ENCODE results near the gene LRRC4C. TPM values are rescaled to one million over a fixed set of nuclear protein-coding genes. Genes with fewer than 3 reads are reported as not detected.
"Not testable (repeated sequence)": the region's sequence is repeated elsewhere in the genome, so short reads cannot be mapped to it uniquely, and the experiment has no call there.

LRRC4C gene
- total RNA-seq, 1 experiment from 2014 or later: not detected

DNA sequence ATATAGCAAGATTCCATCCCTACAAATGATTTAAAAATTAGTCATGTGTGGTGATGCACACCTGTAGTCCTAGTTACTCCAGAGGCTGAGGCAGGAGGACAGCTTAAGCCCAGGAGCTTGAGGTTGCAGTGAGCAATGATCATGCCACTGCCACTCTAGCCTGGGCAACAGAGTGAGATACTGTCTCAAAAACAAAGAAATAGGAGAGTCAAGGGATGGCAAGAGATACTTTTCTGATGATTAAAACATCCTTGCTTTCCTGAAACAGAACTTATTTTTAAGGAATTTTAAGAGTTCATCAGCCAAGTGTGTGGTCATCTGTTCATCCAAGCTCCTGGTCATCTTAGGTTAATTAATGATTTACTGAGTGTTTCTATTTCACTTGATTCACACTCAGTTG is 1252.0 kb downstream of the LRRC4C start:
- Mint-ChIP-seq H3K4me1 (ENCODE audit: insufficient read depth, unreplicated experiment) (no peaks in the 10 kb centered on the region), H3K9me3 (ENCODE audit: unreplicated experiment) (no peaks in the 10 kb centered on the region), H3K4me3 (ENCODE audit: unreplicated experiment) (no peak overlapping the region), H3K27me3 (ENCODE audit: insufficient read depth, unreplicated experiment) (no peaks in the 10 kb centered on the region), H3K36me3 (ENCODE audit: insufficient read depth, unreplicated experiment) (no peaks in the 10 kb centered on the region), H3K27ac (ENCODE audit: low read depth, unreplicated experiment) (no peak overlapping the region)
- DNase-seq (ENCODE audit: unreplicated experiment): no peak
- TF ChIP-seq, protein P1, sequence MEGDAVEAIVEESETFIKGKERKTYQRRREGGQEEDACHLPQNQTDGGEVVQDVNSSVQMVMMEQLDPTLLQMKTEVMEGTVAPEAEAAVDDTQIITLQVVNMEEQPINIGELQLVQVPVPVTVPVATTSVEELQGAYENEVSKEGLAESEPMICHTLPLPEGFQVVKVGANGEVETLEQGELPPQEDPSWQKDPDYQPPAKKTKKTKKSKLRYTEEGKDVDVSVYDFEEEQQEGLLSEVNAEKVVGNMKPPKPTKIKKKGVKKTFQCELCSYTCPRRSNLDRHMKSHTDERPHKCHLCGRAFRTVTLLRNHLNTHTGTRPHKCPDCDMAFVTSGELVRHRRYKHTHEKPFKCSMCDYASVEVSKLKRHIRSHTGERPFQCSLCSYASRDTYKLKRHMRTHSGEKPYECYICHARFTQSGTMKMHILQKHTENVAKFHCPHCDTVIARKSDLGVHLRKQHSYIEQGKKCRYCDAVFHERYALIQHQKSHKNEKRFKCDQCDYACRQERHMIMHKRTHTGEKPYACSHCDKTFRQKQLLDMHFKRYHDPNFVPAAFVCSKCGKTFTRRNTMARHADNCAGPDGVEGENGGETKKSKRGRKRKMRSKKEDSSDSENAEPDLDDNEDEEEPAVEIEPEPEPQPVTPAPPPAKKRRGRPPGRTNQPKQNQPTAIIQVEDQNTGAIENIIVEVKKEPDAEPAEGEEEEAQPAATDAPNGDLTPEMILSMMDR (IDR thresholded peaks at IDR 0.05; ENCODE audit: unreplicated experiment): no peak
- intact Hi-C loops (cut with micrococcal nuclease): no loop called here
- CTCF ChIA-PET: no interaction called here
- BruUV-seq (replicated peaks): no TSS peak
- POLR2A ChIA-PET: no interaction called here

DNA sequence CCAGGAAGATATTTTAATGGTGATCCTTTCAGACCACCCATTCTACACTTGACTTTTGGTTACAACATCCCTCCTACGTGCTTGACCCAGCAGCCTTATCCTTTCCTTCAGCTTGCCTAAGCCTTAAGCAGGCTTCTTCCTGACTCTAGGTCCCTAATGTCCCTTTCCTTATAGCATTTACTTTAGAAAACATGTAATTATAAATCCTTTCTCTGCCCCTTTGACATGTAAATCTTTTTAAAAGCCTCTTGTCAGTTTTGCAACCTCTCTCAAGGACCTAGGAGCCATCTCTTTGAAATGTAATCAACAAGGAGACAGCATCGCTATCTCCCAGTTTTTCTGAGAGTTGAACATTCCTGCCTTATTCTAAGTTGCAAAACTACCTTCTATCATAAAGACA is 1255.2 kb downstream of the LRRC4C start:
- no peak overlapping the region for H3K27ac Mint-ChIP-seq (ENCODE audit: low read depth, unreplicated experiment)
- peaks cover 11% of the 10 kb centered on the region for H3K4me1 Mint-ChIP-seq (ENCODE audit: insufficient read depth, unreplicated experiment)
- BruUV-seq (replicated peaks): no TSS peak
- H3K36me3 Mint-ChIP-seq (ENCODE audit: insufficient read depth, unreplicated experiment): no peaks in the 10 kb centered on the region
- H3K4me3 Mint-ChIP-seq (ENCODE audit: unreplicated experiment): no peak overlapping the region
- intact Hi-C loops (cut with micrococcal nuclease): no loop called here
- no peaks in the 10 kb centered on the region for H3K9me3 Mint-ChIP-seq (ENCODE audit: unreplicated experiment)
- CTCF ChIA-PET: interaction anchor here (0.7 kb wide), 2 partner anchors 699 to 851 kb away, joined by 3 read pairs; no protein-coding TSS in a partner anchor
- TF ChIP-seq, protein P1 (IDR thresholded peaks at IDR 0.05; ENCODE audit: unreplicated experiment): no peak
- H3K27me3 Mint-ChIP-seq (ENCODE audit: insufficient read depth, unreplicated experiment): no peaks in the 10 kb centered on the region
- POLR2A ChIA-PET: no interaction called here
- DNase-seq (ENCODE audit: unreplicated experiment): no peak

DNA sequence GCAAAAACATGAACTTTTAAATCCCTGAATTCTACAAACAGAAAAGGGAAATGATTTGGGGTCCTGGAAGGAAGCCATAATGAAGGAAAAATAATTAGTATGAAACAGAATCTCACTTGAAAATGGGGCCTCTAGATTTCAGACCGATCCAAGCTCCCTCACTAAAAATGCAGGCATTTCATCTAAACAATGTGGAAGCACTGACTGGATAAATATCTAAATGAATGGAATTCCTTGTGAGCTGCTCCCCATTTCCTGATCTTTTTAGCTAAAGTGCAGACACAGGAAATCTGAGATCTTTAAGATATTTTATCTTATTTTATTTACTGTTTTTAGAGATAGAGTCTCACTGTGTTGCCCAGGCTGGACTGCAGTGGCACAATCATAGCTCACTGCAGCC is 1255.8 kb downstream of the LRRC4C start:
- Mint-ChIP-seq H3K27me3 (ENCODE audit: insufficient read depth, unreplicated experiment) (no peaks in the 10 kb centered on the region), H3K27ac (ENCODE audit: low read depth, unreplicated experiment) (no peak overlapping the region), H3K36me3 (ENCODE audit: insufficient read depth, unreplicated experiment) (no peaks in the 10 kb centered on the region), H3K4me1 (ENCODE audit: insufficient read depth, unreplicated experiment) (peaks cover 11% of the 10 kb centered on the region), H3K9me3 (ENCODE audit: unreplicated experiment) (no peaks in the 10 kb centered on the region), H3K4me3 (ENCODE audit: unreplicated experiment) (no peak overlapping the region)
- CTCF ChIA-PET: interaction anchor here (0.8 kb wide), 1 partner anchor 14 kb away, joined by 5 read pairs; no protein-coding TSS in a partner anchor
- BruUV-seq (replicated peaks): no TSS peak
- TF ChIP-seq, protein P1 (IDR thresholded peaks at IDR 0.05; ENCODE audit: unreplicated experiment): no peak
- no peak for DNase-seq (ENCODE audit: unreplicated experiment)
- intact Hi-C loops (cut with micrococcal nuclease): no loop called here
- POLR2A ChIA-PET: no interaction called here

DNA sequence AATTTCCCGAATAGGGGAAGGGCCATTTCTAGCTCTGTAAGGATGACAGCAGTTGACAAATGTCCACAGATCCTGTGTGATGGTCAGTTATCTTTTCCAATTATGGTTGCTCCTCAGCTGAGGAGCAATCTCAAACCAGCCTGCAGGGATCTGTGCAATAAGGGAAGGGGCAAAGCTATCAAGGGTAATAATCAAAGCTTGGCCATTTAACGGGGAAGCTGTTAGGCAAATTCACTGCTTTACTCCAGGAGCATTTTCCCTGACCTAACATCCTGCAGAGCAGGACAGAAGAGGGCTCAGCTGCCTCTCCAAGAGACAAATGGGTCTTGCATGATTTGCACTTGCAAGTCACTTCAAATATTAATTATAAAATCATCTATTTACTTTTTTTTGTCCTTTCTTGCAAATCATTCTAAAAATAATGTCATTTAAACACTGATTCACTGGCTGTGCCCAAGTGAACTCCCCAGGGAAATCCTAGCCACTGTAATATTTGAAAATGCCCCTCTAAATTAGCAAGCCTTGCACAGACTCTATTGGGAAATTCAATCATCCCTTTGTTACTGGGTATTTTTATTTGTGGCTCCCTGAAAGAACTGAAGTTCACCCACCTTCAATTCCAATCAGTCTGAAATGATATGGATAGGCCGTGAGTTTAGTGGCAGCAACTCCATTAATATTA is 1256.7 kb downstream of the LRRC4C start:
- intact Hi-C loops (cut with micrococcal nuclease): no loop called here
- POLR2A ChIA-PET: no interaction called here
- Mint-ChIP-seq H3K4me1 (ENCODE audit: insufficient read depth, unreplicated experiment) (peaks cover 11% of the 10 kb centered on the region), H3K4me3 (ENCODE audit: unreplicated experiment) (no peak overlapping the region), H3K36me3 (ENCODE audit: insufficient read depth, unreplicated experiment) (no peaks in the 10 kb centered on the region), H3K9me3 (ENCODE audit: unreplicated experiment) (no peaks in the 10 kb centered on the region), H3K27me3 (ENCODE audit: insufficient read depth, unreplicated experiment) (no peaks in the 10 kb centered on the region), H3K27ac (ENCODE audit: low read depth, unreplicated experiment) (no peak overlapping the region)
- no TSS peak for BruUV-seq (replicated peaks)
- CTCF ChIA-PET: interaction anchor here (0.8 kb wide), 1 partner anchor 15 kb away, joined by 5 read pairs; no protein-coding TSS in a partner anchor
- TF ChIP-seq, protein P1 (IDR thresholded peaks at IDR 0.05; ENCODE audit: unreplicated experiment): no peak
- DNase-seq (ENCODE audit: unreplicated experiment): no peak

DNA sequence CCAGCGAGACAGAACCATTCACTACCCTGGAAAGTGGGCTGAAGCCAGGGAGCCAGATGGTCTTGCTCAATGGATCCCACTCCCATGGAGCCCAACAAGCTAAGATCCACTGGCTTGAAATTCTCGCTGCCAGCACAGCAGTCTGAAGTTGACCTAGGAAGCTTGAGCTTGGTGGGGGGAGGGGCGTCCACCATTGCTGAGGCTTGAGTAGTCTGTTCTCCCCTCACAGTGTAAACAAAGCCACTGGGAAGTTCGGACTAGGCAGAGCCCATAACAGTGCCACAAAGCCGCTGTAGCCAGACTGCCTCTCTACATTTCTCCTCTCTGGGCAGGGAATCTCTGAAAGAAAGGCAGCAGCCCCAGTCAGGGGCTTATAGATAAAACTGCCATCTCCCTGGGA is 1266.9 kb downstream of the LRRC4C start:
- H3K27me3 Mint-ChIP-seq (ENCODE audit: insufficient read depth, unreplicated experiment); H3K36me3 Mint-ChIP-seq (ENCODE audit: insufficient read depth, unreplicated experiment); H3K27ac Mint-ChIP-seq (ENCODE audit: low read depth, unreplicated experiment); H3K4me3 Mint-ChIP-seq (ENCODE audit: unreplicated experiment); DNase-seq (ENCODE audit: unreplicated experiment); H3K9me3 Mint-ChIP-seq (ENCODE audit: unreplicated experiment); H3K4me1 Mint-ChIP-seq (ENCODE audit: insufficient read depth, unreplicated experiment); BruUV-seq (replicated peaks); intact Hi-C loops (cut with micrococcal nuclease): not testable (repeated sequence)
- ChIA-PET POLR2A (interaction anchor here (1.0 kb wide), 1 partner anchor 14 kb away, joined by 3 read pairs; no protein-coding TSS in a partner anchor), CTCF (interaction anchor here (0.7 to 1.0 kb wide), 2 partner anchors 9 to 14 kb away, joined by 3 read pairs; no protein-coding TSS in a partner anchor)

Measured in MCF 10A (cell line).